NCI-H1417 (cell line): ENCODE data around the gene FKTN.
"Not testable (repeated sequence)": the region's sequence is repeated elsewhere in the genome, so short reads cannot be mapped to it uniquely, and the experiment has no call there.

Source experiments
- DNase-seq, 3 experiments: peaks; one replicate each; lab custom pipeline; 2025; lab: John Stamatoyannopoulos, UW

Gene FKTN

DNA sequence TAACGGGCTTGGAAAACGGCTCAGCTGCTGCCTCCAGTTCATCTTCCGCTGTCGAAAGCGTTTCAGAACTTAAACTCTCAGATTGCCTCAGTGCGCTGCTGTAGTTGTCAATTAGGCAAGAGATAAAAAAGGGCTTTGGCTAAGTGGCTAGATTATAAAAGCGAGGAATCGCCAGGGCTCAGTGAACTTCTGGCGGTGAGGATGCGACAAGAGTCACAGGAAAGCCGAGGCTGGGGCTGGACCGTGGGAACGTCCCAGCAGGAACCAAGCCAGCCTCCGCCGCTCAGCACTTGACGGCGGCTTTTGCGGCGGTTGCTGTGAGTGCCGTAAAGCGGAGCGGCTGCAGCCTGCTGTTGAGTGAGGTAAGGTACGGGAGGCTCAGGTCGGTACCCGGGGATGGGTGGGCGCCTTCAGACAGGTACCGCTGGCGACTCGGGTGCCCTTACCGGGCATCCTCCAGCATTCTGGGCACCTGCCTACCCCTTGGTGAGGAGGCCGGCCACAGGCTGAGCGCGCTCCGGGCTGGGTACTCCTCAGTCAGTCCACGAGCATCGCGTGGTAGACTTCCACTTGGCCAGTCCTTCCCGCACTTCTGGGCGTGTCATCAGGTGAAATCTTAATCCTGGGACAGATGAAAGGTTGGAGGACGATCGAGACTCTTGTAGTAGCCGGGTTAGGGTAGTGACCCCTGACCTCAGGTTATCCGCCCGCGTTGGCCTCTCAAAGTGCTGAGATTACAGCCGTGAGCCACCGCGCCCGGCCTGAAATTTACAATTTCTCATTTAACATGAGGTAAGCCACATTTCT lies at the start of gene FKTN:
Gene FKTN, plus strand, starts transcription at position 328 of the 807 bp plus-strand sequence. CDS start 16,902 bp downstream, outside the sequence.
- DNase-seq: peak; percentile 77 to 91 (median 90)

DNA sequence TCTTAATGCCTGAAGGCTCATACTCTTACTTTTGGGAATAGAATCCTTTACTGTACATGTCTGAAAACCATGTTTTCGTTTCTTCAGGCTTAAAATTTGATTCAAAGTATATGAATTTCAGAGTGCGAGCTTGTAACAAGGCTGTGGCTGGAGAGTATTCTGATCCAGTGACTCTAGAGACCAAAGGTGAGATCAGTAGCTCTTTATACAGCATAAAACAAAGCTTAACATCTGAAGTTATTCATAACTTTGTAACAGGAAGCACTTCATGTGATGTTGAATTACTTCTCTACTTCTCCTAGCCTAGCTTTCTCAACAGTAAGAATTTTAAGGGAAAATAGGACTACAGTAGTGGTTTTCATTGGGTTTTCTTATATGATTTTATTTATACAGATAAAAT lies 49.4 kb upstream of the FKTN start:
- no peak for DNase-seq

DNA sequence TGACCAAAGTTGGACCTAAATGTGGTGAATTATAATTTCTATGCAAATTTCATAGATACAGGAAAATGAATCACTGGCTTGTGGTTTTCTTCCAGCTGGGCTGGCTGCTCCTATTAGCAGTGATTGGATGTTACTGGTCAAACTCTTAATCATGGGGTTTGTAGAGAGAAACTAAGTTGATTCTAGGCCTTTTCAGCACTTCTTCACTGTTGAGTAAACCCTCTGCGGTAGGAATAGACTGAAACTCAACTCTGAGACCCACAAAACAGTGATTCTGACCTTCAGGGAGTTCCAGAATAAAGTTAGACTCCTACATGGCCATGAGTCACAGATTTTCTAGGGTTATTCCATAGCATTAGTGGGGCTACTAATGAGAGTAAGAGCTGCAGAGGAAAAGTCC lies 47.9 kb upstream of the FKTN start:
- no peak for DNase-seq

DNA sequence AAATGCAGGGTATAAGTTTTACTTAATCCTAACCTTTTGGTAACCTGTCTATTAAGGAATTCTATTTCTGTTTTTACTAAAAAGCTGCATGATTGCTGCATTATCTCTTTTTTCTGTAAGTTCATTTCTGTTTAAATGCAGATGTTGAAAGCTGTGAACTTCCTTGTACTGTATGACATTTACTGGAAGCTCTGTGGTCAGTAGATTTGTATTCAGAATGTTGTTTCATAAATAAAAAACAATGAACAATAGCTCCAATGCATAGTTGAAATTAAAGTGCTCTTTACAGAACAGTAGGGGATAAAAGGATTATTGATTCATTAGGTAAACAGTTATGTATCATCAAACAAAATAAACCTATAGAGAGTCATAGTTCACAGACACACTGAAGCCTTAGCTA lies 46.5 kb upstream of the FKTN start:
- DNase-seq: no peak

DNA sequence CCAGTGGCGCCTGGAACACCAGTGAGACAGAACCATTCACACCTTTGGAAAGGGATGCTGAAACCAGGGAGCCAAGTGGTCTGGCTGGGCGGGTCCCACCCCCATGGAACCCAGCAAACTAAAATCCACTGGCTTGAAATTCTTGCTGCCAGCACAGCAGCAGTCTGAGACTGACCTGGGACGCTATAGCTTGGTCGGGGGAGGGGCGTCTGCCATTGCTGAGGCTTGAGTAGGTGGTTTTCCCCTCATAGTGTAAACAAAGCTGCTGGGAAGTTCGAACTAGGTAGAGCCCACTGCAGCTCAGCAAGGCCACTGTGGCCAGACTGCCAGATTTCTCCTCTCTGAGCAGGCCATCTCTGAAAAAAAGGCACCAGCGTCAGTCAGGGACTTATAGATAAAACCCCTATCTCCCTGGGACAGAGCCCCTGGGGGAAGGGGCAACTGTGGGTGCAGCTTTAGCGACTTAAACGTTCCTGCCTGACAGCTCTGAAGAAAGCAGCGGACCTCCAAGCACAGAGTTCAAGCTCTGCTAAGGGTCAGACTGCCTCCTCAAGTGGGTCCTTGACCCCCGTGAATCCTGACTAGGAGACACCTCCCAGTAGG lies 42.0 kb upstream of the FKTN start:
- no peak for DNase-seq

DNA sequence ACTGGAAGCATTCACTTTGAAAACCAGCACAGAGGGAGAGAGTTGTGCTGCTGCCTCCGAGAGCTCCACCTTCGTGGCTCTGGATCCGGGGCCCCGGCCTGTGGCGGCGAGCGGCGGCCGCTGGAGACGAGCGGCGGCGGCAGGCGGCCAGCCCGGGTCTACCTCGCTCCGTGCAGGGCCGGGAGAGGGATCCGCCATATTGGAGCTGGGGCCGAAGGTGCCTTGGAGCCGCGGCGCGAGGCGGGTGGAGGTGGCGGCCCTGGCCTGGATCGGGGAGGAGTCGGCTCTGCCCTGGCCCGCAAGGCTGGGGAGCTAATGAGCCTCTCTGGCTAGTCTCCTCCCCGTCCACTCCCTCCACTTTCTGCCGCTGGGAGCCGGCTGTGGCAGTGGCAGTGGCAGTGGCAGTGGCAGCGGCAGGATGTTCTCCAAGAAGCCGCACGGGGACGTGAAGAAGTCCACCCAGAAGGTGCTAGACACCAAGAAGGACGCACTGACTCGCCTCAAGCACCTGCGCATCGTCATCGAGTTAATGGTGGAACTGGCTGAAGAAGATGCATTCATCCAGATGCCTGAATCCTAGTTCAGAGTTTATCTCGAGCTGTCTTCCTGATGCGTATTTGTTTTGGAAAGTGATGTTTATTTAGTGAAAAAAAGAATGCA lies 38.1 kb upstream of the FKTN start:
- peak in 2 of 3 experiments; percentile 18 to 33 for DNase-seq

DNA sequence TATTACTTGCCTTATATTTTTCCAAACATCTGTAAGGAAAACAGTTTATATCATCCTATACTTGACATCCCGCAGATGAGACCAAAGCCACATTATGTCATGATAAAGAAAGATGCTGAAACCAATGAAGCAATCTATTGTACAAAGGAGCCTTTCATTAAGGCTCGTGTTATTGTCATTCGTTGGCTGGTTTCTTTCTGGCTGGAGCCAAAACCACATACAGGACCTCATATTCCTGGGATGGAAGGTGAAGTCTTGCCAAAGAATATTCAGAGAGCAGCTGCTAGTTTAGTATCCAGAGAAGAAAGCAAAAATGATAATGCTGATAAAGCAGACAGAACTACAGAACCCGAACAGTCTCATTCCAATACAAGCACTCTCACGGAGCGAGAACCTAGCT lies 36.9 kb upstream of the FKTN start:
- not testable (repeated sequence) for DNase-seq

DNA sequence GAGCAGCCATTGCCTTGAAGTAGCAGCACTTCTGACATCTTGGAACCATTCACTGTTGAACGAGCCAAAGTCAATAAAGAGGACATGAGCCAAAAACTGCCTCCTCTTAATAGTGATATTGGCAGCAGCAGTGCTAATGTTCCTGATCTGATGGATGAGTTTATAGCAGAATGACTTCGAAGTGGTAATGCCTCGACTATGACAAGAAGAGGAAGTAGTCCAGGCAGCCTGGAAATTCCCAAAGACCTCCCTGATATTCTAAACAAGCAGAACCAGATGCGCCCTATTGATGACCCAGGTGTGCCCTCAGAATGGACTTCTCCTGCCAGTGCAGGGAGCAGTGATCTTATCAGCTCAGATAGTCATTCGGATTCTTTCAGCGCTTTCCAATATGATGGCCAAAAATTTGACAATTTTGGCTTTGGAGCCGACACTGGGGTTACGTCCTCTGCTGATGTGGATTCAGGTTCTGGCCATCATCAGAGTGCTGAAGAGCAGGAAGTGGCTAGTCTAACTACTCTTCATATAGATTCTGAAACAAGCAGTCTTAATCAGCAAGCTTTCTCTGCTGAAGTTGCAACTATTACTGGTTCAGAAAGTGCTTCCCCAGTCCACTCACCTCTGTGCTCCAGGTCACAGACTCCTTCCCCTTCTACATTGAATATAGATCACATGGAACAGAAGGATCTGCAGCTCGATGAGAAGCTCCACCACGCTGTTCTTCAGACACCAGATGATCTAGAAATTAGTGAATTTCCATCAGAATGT lies 35.1 kb upstream of the FKTN start:
- not testable (repeated sequence) for DNase-seq

DNA sequence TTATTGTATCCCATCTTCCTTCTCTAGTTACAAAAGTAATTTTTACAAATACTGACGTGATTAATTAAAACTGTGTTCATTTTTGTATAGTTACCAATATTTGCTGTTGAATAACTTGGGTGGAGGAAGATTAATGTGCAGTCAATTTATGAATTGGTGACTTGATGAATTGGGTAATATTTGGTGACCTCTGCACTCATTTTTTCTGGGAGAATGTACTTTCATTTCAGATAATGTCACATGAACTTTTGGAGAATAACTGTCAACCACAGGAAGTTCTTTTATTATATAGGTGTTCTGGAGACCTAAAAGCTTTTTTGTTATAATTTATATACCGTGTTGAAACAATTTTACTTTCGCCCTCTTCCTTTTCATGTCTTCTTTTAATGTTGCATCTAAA lies 26.4 kb upstream of the FKTN start:
- DNase-seq: no peak

DNA sequence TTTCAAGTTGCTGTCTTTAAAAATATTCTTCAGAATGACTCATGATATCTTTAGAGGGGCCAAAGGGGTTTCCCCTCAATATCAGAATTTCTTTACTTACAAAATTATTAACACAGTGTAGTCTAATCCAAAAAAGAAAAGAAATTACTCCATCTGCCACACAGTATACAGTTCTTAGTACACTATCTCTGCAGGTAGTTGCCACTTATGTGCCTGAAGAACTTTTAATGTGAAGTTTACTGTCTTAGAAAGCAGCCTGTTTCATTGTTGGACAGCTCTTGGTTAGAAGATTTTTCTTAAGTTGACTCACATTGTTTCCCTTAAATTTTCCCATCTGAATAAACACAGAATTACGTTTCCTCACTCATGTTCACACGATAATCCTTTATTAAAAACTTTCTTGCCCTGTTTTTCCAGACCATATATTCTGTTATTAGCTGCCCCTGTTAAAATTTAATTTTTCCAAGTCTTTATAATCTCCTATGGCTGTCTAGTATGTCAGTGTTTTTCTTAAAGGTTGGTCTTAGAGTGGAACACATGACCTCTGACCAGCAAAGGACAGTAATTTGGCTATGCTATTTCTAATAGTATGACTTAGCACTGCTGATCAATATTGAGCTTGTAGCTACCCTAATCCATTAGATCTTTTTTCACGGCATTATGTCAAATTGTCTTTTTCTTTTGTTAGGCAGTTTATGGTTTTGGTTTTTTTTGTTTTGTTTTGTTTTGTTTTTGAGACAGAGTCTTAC lies 21.8 kb upstream of the FKTN start:
- no peak for DNase-seq

DNA sequence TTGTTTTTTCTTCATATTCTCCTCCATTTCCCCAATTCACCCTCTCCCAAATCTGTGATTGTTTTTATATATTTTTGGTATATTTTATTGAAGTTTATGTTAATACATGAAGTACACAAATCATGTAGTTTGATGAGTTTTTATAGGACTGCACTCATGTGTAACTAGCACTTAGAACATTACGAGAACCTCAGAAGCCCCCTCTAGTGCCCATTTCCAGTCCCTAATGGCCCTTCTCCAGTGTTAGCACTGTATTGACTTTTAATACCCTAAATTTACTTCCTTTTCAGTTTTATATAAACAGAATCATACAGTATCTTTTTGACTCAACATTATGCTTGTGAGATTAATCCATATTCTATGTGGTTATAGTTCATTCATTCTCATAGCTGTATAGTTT lies 18.5 kb upstream of the FKTN start:
- no peak for DNase-seq

DNA sequence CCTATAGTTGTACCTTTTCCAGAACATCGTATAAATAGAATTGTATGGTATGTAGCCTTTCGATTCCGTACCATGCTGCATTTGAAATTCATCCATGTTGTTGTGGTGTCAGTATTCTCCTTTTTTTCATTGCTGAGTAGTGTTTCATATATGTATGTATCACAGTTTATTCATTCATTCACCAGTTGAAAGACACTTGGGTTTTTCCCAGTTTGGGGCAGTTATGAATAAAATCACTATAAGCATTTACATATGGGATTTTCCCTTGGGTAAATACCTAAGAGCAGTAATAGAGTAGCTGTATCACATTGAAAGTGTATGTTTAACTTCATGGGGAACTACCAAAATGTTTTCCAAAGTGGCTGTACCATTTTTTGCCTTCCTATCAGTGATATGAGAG lies 16.1 kb upstream of the FKTN start:
- no peak for DNase-seq

DNA sequence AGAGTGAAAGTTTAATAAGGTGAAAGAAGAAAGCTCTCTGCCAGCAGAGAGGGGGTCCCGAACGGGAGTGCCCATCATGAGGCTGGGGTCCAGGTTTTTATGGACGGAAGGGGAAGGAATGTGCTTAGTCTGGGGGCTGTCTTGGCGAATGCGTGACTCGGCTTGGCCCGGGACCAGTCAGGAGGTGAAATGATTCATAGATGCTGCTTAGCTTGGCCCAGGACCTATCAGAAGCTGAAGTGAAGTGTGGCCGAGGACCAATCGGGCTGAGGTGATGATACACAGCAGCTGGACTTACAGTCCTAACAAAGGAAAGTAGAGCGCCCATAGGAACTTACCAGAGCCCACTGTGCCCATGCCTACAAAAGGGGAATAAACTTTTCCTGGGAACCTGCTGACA lies 3.9 kb upstream of the FKTN start:
- DNase-seq: no peak

DNA sequence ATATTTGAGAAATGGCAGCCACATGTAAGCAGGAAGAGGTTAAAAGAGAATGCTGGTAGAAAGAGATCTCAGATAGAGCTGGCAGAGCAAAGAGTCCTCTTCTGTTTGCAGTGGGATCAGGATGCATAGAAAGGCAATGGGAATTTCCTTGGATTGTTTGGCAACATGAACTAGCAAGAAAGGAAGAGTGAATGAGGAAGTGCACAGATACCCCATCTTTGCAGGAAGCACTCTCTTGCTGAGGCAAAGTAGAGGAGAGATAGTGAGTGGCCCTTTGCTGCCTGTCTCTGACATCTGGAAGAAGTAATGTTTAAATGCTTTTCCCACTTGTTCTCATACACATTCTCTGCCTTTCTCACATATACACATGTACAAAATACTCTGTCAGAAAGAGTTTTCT lies 14.5 kb downstream of the FKTN start:
- no peak for DNase-seq

DNA sequence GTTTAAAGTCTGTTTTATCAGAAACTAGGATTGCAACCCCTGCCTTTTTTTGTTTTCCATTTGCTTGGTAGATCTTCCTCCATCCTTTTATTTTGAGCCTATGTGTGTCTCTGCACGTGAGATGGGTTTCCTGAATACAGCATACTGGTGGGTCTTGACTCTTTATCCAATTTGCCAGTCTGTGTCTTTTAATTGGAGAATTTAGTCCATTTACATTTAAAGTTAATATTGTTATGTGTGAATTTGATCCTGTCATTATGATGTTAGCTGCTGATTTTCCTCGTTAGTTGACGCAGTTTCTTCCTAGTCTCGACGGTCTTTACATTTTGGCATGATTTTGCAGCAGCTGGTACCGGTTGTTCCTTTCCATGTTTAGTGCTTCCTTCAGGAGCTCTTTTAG lies 22.0 kb downstream of the FKTN start:
- not testable (repeated sequence) for DNase-seq

DNA sequence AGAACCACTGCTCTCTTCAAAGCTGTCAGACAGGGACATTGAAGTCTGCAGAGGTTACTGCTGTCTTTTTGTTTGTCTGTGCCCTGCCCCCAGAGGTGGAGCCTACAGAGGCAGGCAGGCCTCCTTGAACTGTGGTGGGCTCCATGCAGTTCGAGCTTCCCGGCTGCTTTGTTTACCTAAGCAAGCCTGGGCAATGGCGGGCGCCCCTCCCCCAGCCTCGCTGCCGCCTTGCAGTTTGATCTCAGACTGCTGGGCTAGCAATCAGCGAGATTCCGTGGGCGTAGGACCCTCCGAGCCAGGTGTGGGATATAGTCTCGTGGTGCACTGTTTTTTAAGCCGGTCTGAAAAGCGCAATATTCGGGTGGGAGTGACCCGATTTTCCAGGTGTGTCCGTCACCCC lies 23.6 kb downstream of the FKTN start:
- DNase-seq: not testable (repeated sequence)

DNA sequence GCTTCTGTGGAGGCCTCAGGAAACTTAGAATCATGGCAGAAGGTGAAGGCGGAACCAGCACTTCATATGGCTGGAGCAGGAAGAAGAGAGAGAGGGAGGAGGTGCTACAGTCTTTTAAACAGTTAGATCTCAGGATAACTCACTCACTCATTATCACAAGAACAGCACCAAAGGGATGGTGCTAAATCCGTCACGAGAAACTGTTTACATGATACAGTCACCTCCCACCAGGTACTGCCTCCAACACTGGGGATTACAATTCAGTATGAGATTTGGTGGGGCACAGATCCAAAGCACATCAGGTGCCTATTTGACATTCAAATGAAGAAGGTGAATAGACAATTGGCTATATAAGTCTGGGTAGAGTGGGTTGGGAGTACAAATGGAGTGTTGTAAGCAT lies 35.2 kb downstream of the FKTN start:
- DNase-seq: no peak

DNA sequence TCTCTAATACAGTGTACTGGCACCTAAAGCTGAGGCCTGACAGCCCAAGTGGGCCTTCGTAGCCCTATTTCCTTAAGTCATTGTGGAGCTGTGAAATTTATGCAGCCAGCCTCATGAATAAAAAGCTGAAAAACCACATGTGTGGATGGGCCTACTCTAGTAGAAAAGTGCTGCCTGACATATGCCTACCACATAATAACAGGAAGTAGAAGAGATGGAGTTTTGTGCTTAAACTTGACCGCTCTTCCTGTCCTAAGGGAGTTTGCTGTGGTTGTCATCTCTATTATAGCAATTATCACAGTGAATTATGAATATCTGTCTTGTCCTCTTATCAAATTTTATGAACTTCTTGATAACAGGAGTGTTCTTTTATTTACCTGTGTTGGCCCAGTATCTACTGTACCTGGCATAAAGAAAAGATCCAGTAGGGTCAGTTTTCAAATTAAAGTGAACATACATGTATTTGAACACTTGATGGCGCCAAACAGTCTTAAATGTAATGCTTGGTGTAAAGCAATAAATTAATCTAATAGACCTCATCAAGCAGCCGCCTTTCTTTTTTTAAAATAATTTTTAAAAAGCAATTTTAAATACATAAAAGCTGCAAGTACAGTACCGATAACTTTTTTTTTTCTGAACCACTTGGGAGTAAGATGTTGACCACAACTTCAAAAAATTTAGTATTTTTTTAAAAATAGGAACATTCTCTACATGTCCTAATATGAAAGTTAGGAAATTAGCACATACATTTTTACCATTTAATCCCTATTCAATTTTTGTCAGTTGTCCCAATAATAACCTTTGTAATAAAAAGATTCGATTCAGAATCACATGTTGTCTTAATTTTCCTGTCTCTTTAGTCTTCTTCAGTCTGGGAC lies 51.0 kb downstream of the FKTN start:
- DNase-seq: peak; percentile 35 to 83 (median 46)

DNA sequence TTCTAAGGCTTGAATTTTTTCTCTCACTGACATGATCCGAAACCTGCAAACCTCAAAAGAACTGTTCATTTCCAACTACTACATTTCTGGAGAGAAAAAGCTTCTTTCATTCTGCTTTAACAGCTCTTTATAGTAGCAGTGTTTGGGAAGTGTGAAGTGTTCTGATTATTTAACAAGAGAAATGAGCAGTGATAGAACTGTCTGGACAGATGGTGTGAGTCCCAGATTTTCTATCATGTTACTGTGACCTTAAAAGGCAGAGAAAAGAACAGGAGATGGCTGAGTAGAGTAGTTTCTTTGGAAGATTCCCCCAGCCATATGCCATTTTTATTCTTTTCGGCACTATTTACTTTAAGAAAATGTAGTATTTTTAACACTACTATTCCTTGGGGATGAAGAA lies 63.1 kb downstream of the FKTN start:
- DNase-seq: no peak

DNA sequence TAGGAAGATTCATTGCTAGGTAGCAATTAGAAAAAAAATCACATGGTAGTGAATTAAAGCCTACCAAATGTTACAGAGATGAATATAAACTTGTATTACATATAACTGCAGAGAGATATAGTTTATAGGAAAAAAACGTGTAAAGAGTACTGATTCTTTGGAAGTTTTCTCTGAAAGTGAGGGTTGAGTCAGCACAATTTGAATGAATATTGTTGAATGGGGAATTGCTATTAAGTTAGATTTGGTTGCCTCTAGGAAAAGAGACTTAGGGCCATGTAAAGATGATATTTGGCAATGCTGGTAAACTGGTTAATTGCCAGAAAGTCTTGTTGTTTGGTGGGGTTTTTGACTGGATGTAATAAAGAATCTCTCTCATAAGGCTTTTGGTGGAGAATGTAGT lies 67.2 kb downstream of the FKTN start:
- no peak for DNase-seq

DNA sequence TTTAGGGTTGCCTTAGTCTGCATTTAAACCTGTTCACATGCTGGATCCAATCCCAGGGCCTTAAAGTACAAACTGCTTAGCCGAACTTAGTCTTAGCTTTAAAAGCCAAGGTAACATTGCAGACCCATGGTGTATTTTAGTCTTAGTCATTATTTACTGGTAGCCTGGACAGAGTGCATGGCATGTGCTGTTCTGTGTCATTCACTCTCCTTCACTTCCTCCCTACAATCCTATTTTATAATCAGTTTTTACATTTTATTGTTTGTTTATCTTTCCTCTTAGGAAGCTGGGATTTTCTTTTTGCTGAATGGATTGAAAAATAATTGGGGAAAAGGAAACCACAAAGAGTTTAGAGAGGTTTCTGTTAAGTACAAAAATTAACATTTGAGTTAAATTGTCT lies 74.9 kb downstream of the FKTN start:
- no peak for DNase-seq
